ENCODE results near the gene DLG2.

The DLG2 gene

DNA sequence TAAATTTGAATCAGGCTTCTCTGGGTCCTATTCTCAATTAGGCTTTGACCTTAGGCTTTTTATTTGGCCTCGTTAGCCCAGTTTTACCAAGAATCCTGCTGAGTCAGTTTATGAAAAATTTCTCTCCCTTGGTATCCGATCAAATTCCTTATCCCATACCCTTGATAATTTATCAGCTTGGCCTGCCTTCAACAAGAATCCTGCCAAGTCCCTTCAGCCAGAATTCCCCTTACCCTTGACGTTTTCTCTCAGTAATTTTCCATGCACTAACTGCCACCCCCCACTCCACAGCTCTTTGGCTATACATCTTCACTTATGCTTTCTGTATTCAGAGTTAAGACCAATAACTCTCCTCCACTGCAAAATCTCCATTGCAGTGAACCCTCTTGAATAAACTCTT, 1530.0 kb downstream of the DLG2 start:
- no peak for DNase-seq (ENCODE audit: low spot score)

DNA sequence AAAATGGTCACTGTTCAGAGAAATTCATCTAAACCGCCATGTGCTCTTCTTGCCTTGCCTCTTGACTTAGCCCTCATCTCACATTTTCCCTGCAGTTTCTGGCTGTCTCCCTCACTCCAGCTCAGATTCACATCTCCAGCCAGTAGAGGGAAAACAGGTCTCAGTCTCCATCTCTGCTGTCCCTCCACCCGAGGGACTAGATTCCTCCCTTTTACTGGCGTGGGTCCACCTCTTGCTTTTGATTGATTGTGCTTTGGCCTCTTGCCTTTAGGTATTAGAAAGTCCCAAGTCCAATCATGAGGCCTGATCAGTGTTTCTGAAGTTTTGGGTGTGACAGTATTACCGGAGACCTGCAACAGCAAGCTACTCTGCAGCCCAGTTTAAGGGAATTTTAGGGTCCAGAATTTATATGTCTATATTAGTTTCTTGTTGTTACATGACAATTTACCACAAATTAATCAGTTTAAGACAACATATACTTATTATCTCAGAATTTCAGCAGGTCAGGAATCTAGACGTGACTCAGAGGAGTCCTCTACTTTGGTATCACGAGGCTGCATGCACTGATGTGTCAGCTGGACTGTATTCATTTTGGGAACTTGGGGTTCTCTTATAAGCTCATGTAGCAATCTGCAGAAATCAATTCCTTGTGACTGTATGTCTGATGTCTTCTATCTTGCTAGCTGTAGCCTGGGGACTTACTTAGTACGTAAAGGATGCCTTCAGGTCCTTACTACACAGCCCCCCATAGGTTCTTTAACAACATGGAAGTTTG, 1535.7 kb downstream of the DLG2 start:
- no peak for DNase-seq (ENCODE audit: low spot score)

DNA sequence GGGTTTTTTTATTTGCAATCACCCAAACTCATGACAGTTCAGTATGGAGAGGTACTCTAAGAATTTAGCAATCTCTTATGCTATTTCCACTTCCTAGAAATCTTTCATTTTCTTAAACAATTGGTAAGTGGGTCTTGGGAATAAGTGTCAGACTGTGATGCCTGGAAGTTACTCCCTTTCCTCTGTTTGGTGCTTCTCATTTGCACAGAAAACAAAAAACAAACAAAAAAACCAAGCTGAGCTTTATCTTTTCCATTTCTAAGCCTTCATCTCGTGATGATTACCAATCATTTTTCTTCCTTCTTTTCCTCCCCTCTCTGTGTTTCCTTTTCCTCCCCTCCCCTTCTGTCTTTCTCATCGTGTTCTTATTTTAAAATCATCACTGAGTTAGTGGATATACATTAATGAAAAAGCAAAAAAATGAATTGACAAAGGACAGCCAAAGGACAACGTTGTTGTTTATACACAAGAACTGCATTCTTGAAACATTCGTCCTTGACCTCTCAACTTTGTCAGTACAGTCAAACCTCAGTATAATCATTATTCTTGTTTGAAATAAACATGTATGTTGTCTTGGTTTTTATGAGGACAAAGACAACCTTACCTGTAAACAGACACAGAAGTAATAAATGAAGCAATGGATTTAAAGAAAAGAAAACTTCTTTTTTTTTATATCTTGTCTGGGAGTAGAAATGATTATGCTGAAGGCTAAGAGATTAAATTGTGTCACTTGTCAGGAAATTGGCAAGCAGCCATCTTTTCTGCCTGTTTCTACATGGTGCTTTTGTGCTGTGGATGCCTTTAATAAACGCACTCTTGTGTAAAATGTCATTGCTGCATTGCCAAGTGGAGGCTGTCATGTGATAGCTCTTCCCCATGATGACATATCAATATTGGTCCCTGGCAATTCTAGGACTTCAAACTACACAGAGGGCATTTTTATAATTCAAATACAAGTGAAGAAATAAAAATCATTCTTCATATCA, 1537.8 kb downstream of the DLG2 start:
- no peak for DNase-seq (ENCODE audit: low spot score)

DNA sequence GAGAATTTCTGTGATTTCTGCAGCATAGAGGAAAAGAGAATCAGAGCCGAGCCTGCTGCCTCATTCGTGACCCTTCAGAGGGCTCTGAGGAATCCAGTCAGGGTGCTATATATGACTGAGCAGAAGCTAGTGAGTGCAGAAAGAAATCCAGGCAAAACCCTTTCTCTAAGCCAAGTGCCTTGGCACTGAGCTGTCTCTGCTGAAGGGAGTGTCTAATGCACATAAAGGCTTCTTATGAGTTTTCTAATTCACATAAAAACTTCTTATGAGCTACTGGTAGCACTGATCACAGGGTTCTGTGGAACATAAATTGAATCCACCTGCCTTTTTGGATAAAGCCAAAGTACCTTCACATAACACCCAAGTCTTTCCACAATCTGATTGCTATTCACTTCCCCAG, 1555.3 kb downstream of the DLG2 start:
- no peak for DNase-seq (ENCODE audit: low spot score)

DNA sequence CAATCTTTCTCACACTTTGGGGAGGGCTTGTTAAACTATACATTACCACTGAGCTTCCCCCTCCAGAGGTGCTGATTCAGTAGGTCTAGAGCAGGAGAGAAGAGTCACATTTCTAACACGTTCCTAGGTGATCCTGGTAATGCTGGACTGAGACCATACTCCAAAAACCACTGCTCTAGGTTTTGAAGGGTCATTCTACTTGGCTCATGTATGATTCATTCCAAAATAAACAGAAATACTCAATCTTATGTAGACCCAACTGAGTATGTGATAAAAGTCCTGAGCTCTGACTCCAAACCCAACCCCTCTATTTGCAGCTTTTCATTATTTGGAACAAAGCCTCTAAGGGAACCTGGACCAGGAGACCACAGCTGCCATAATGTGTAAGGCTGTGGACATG, 1558.1 kb downstream of the DLG2 start:
- DNase-seq (ENCODE audit: low spot score), result no peak

DNA sequence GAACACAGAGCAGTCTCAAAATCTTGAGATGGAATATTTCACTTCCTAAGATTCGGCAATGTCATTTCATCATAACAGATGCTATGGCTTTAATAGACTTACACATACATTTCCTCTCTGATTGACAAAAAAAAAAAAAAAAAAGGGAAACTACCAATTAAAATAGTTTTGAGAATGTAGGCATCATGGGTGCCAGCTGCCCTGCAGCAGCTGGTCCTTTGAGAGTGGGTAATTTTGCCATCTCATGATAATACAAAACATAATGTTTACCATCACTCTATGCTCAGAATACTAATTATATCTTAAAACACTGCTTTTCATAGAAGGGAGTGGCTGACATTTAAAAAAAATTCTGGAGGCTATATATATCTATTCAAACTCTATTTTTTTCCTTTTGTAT, 1565.4 kb downstream of the DLG2 start:
- no peak for DNase-seq (ENCODE audit: low spot score)

DNA sequence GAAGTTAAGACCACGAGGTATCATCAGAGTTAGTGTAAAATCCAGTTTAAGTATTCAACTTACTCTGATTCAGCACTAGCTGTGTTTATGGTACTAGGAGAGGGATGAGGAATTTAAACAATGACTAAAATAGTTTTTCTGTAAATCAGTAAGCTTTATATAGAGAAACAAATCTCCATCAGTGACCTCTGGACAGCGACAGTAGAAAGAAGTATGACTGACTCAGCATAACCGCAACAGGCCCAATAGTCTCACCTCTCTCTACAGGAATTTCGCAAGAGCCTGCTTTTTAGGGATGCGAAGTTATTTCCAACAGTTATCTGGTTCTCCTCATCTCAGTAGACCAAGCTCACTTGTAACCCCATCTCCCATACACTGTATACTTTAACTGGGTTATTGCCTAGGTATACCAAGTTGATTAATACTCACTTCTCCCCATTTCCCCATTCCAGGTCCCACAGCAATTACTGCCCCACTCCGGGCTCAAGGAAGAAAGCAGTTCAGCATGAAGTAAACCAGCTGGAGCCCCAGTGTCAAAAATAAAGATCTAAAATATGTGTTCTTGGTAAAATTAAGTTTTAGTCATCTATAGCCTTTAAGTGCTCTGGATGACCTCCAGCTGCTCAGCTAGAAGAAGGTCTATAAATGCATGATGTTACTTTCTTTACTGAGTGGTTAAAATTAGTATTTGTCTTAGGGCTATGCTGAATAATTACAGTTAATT, 1570.3 kb downstream of the DLG2 start:
- no peak for DNase-seq (ENCODE audit: low spot score)

DNA sequence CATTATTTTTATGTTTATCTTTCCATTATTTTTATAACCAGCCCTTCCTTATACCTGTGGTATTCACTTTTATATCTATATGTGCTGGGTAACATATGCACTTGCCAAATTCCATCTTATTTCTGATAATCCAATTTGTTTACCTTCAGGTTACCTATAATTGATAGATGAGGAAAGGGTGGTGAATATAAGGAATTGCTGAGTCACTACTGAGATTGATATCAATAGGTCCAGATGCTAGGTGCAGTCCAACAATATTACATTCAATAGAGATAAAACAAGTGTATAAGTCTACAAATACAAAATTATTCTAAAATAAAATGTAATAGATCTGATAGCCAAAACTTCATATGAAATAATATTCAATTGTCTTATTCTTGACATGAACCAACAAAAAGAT, 1582.0 kb downstream of the DLG2 start:
- DNase-seq (ENCODE audit: low spot score), result no peak

DNA sequence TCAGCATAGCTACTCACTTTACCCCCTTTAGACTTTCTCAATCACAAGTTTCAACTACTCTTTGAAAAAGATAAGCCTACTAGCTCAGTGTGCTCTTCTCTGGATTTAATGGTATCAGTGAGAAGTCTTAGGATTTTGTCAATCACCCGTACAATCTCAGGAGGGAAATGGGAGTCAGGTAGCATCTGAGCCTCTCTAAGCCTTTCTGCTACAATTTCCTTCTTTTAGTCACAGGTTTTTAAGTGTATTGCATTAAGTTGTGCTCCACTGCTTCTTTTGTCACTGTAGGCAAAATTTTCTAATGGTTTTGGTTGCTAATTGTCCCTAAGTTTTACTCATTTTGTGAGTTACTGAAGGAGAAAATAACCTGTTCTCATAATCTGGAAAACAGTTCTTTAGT, 1582.4 kb downstream of the DLG2 start:
- no peak for DNase-seq (ENCODE audit: low spot score)

DNA sequence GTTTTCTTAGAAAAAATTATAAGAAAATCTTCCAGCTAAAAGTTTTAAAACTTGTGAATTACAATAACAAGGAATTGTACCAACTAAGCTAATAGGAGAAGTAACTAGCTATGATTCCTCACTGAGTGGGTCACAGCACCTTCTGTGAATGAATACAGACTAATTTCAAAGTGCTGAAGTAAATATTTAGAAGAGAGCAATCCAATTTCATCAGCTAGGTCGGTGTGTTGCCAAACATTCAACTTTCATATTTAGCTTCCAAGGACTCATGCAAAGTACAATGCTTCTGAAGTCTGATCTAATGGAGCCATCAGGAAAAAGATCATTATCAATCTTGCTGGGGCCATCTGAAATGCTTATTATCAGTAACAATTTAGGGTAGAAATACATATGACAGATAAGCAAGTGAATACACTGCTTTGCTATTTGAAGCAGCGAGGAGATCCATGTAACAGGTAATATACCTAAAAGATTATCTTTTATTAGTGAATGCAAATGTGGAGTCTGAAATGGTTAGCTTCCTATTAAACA, 1590.4 kb downstream of the DLG2 start:
- no peak for DNase-seq (ENCODE audit: low spot score)

DNA sequence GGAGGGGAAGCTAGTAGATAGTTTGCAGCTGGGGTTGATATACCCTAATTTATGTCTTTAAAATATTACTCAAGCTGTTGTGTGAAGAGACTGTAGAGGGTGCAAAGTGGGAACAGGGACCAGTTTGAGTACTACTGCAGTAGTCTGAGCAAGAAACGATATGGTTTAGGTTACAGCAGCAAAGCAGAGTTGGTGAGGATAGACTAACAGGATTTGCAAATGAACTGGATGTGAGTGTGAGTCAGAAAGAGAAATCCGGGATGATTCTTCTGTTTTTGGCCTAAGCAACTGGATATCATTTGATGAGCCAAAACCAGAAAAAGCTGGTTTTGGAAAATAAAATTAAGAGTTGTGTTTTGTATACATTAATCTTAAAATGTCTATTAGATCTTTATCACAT, 1591.5 kb downstream of the DLG2 start:
- no peak for DNase-seq (ENCODE audit: low spot score)

DNA sequence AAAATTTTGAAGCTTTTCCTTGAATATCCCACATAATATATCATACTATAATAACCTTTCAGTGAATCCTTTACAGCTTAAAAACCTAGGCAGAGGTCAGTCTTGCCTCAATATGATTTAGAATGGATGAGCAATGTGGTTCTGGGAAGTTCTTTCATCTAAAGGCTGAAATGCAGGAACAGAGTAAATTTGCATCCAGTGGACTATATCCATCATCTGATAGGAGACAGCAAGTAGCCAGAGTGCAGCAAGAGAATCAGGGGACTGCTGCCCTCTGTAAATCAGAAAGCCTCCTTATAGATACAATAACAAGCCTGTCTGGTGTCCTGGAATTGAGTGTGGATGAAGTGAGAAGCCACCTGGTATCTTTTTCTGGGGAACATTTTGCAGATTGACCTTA, 1592.7 kb downstream of the DLG2 start:
- DNase-seq (ENCODE audit: low spot score), result no peak

DNA sequence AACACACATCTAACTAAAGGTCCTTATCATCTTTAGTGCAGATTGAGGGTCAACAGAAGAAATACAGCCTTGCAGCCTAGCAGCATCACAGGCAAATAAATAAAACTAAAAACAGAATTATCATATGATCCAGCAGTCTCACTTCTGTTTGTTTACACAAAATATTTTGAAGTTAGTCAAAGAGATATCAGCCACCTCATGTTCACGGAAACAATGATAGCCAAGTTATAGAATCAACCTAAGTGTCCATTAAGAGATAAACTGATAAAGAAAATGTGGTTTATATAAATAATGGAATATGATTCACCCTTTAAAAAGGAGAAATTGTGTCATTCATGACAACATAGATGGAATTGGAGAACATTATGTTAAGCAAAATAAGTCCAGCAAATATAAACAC, 1602.9 kb downstream of the DLG2 start:
- DNase-seq (ENCODE audit: low spot score), result no peak

DNA sequence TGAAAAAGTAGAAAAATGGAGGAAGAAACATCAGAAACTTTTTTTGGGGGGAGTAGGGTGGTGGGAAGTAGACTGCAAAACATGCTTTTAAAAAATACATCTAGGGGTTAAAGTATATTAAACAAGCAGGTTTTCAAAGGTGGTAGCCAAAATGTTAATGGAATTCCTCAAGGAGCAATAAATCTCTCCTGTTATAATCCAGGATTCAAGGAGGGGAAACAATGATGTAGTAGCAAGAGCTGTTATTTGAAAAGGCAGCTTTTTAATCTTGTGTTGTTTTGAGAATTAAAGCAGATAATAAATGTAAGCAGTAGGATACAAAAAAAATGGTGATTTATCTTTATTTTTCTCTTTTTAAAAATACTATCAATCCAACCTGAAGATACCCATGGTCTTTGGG, 1604.4 kb downstream of the DLG2 start:
- no peak for DNase-seq (ENCODE audit: low spot score)

DNA sequence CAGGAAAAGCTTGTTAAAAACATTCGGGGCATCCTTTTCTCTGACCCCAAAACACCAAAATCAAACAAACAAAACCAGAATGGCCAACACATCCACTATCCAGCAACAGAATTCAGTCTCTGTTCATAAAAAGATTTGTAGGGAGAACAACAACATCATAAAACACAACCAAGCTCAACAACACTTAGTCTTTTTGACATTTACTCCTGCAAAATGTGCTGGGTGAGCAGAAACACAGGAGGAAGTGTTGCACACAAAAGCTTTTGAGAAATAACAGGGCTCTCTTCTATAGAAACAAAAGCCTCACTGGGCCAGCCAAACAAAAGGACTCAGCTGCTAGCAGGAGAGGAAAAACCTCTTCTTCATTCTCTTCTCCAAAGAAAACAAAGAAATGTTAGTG, 1604.9 kb downstream of the DLG2 start:
- peak; percentile 50 for DNase-seq (ENCODE audit: low spot score)

DNA sequence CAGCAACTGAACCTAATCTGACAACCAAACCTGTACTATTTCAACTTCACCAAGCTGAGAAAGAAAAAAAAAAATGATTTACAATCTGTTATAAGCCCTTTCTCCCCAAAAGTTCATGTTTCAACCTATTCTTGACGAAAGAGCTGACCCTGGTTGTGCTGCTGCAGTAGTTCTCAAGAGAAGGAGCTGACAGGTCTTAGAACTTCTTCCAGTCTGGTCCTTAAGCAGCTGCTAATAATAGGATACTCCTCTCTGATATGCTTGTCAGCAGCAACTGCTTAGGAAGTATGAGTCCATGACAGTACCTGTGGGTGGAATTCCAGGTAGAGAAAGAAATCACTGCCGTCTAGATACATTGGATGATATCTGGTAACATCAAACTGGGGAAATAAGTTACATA, 1605.9 kb downstream of the DLG2 start:
- DNase-seq (ENCODE audit: low spot score), result no peak

DNA sequence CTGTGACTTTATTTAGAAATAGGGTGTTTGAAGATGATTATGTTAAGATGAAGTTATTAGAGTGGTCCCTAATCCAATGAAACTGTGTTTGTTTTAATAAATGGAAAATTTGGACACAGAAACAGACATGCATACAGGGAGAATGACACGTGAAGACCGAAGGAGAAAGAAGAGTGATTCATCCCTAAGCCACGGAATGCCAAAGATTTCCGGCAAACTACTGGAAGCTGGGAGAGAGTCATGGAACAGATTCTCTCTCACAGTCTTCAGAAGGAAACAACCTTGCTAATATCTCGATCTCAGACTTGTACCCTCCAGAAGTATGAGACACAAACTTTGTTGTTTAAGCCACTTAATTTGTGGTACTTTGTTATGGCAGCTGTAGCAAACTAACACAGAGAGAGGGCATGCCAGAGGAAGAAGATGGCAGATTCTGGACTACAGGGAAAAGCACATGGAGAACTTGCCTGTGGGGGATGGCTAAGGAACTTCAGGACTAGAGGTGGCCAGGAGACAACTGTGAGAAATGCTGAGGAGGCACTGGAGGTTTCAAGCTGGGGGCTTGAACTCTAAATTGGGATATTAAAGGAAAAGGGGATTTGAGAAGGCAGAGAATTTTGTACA, 1607.5 kb downstream of the DLG2 start:
- no peak for DNase-seq (ENCODE audit: low spot score)

DNA sequence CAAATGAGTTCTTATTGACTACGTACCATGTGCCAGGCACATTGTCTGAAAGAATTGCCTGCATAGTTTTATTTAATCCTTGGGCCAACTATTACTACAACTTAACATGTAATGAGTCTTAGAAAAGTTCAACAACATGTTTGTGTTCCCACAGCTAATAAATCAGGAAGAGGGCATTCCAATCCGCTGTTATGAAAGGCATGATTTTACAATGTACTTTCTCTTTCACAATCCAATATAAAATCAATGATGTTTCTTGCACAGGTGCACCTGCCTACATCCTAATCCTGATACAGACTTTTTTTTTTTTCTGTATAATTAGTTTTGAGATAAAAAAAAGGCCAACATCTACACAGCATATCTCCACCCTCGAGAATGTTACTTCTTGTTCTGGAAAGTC, 1612.6 kb downstream of the DLG2 start:
- no peak for DNase-seq (ENCODE audit: low spot score)

DNA sequence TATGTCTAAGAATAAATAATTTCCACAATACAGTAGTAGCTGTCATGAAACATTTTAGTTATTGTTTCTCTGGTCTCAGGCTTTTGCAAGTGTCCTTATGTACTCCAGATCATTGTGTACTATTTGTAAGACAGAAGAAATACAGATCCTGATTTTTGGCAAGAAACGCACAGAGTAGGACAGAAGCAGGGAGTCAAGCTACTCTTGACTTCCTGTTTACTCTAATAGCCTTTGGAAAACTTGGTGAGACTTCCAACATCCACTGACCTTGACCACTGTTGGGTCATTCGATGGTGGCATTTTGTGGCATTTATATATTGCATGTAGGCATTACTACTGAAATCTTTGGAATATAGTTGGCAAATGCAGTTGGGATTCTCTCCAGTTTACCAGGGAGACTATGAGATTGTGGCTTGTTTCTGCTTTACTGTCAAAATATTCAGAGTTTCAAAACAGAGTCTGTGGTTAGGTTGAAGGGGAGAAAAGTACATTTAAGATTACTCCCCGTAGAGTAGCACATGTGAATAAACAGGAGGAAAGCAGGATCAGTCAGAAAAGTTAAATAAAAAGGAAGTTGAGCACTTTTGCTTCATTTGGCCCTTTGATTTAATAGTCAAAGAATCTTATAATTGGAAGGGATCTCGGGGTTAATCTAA, 1614.8 kb downstream of the DLG2 start:
- DNase-seq (ENCODE audit: low spot score), result no peak

DNA sequence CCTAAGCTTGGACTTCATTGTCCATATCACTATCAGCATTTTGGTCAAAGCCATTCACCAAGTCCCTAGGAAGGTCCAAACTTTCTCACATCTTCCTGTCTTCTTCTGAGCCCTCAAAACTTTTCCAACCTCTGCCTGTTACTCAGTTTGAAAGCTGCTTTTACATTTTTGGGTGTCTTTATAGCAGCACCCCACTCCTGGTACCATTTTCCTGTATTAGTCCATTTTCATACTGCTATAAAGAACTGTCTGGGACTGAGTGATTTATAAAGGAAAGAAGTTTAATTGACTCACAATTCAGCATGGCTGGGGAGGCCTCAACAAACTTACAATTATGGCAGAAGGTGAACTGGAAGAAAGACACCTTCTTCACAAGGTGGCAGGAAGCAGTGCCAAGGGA, 1624.0 kb downstream of the DLG2 start:
- no peak for DNase-seq (ENCODE audit: low spot score)

DNA sequence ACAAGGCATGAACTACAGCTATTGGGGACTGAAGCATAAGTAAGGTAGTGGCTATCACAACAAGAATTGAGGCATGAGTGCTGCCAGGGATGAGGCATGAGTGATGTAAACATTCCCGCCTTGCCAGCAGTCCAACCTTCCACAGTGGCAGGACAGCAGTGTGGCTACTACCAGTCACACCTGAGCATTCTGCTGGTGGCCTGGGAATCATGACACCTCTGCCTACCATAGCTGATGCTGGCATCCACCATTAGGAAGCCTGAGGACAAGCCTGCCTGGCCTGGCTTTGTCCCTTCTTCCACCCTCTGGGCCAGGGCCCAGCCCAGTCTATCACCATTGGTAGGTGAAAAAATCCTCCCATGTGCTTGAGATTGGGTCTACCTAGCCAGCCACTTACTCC, 1628.2 kb downstream of the DLG2 start:
- DNase-seq (ENCODE audit: low spot score), result no peak
